ENCODE results near the gene OR8D2.

DNA sequence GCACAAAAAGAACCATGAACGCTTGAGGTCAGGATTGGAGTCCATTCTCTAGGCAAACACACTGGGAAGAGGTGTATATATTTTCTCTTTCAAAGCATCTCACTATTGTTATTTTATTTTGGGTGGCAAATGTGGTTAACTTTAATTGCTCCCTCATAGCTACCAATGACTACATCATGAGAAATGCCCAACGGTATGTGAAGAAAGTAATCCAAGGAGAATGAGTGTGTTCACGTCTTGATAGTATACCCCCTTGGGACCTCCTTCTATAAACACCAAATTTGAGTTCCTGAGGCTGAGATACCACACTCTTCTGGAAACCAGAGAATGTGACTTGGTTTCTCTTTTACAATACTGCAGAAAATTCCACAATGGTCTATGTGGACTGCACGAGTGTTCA lies 22.1 kb downstream of the OR8D2 start:
- TF ChIP-seq POLR2AphosphoS5 (IDR thresholded peaks at IDR 0.05; ENCODE audit: insufficient read depth, low read depth, low read length) (no peak), POLR2A (IDR thresholded peaks at IDR 0.05; ENCODE audit: low read depth, low read length) (no peak), EZH2 (IDR thresholded peaks at IDR 0.05; ENCODE audit: borderline replicate concordance, low read depth, low read length, severe bottlenecking) (no peak), MYC (IDR thresholded peaks at IDR 0.05; ENCODE audit: low read depth, low read length) (no peak), JUN (IDR thresholded peaks at IDR 0.05; ENCODE audit: borderline replicate concordance, insufficient read depth, insufficient read length, low read depth) (no peak)
- TF ChIP-seq, protein P1, sequence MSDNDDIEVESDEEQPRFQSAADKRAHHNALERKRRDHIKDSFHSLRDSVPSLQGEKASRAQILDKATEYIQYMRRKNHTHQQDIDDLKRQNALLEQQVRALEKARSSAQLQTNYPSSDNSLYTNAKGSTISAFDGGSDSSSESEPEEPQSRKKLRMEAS (IDR thresholded peaks at IDR 0.05; ENCODE audit: insufficient read depth, insufficient read length), result no peak
- TF ChIP-seq, protein P2, sequence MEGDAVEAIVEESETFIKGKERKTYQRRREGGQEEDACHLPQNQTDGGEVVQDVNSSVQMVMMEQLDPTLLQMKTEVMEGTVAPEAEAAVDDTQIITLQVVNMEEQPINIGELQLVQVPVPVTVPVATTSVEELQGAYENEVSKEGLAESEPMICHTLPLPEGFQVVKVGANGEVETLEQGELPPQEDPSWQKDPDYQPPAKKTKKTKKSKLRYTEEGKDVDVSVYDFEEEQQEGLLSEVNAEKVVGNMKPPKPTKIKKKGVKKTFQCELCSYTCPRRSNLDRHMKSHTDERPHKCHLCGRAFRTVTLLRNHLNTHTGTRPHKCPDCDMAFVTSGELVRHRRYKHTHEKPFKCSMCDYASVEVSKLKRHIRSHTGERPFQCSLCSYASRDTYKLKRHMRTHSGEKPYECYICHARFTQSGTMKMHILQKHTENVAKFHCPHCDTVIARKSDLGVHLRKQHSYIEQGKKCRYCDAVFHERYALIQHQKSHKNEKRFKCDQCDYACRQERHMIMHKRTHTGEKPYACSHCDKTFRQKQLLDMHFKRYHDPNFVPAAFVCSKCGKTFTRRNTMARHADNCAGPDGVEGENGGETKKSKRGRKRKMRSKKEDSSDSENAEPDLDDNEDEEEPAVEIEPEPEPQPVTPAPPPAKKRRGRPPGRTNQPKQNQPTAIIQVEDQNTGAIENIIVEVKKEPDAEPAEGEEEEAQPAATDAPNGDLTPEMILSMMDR (IDR thresholded peaks at IDR 0.05; ENCODE audit: extremely low read depth in 1 of 2, insufficient read depth in 1 of 2, low read depth in 1 of 2, low read length in 2 of 2), result no peak

Data from endothelial cell of umbilical vein (primary cell).